ENCODE measurements around the gene RANBP1. TPM values are rescaled to one million over a fixed set of nuclear protein-coding genes. Genes with fewer than 3 reads are reported as not detected.
A peak's percentile ranks its signal among the peaks of the same experiment; 100 is the strongest.

The RANBP1 gene
- total RNA-seq, 1 donor: 90.5 TPM

GRCh38 chr22:20087319-20088262 is 28.3 kb upstream of the RANBP1 start:
- no peak for DNase-seq (ENCODE audit: low read depth in 2 of 3, low spot score in 2 of 3)

GRCh38 chr22:20088263-20088648 is 27.6 kb upstream of the RANBP1 start:
- no peak for DNase-seq (ENCODE audit: low read depth in 2 of 3, low spot score in 2 of 3)

- DNase-seq (ENCODE audit: low read depth in 2 of 3, low spot score in 2 of 3): no peak
Observed at GRCh38 chr22:20089226-20089976, 26.5 kb upstream of the RANBP1 start.

DNA sequence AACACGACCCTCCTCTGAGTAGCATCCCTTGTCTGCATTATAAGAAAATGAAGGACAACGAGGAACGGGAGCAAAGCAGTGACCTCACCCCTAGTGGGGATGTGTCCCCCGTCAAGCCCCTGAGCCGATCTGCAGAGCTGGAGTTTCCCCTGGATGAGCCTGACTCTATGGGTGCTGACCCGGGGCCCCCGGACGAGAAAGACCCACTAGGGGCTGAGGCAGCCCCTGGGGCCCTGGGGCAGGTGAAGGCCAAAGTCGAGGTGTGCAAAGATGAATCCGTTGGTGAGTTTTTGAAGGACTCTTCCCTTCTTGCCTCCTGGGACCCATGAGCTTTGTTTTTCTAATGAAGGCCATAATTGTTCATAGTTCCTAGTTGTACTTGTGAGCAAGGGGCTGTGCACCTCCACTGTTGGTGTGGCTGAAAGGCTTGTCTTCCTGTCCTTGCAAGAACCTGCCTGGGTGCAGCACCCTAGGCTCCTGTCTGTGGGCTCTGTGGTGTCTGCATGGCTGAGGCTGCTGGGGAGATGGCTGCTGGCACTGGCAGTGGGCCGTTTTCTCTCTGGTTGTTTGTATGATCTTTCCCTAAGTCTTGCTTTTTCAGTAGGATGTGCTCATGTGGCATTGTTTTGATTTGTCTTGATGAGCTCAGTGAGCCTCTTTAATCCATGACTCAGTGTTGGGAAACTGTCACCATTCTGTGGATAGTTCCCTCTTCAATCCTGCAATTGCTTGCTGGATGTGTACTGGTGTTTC is 25.8 kb upstream of the RANBP1 start:
- no peak for DNase-seq (ENCODE audit: low read depth in 2 of 3, low spot score in 2 of 3)

GRCh38 chr22:20090730-20091240 is 25.1 kb upstream of the RANBP1 start:
- DNase-seq (ENCODE audit: low read depth in 2 of 3, low spot score in 2 of 3): no peak

DNA sequence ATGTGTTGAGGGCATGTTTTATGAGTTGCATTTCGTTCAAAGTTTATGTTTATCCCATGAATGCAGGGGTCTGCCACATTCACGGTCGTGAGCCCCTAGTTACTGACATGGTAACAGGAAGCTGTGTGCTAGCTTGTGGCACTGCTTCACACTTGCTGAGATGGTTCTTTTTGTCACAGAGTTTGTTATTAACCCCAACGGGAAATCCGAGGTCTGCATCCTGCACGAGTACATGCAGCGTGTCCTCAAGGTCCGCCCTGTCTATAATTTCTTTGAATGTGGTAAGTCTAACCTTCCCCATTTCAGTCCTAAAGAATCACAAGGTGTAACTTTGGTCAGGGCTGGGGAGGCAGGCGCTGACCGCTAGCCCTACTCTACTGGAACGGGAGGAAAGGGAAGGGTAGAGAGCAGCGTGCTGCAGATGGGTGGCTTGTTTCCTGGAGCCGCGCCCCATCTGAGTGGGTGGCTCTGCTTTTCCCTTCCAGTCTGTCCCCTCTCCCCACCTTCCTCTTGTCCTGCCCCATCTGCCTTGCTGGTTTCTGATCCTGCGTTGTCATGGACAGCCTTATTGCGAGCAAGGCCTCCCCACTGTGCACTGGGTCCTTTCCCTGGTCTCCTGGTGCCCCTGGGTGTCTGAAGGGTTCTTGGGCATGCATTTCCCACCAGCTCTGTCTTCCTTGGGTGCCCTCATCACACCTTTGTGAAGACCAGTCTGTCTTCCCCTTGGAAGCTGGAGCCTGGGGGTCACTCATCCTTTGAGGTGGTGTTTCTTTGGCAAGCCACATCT is 24.0 kb upstream of the RANBP1 start:
- no peak for DNase-seq (ENCODE audit: low read depth in 2 of 3, low spot score in 2 of 3)

- DNase-seq (ENCODE audit: low read depth in 2 of 3, low spot score in 2 of 3): no peak
Observed at GRCh38 chr22:20092477-20092854, 23.4 kb upstream of the RANBP1 start.

DNA sequence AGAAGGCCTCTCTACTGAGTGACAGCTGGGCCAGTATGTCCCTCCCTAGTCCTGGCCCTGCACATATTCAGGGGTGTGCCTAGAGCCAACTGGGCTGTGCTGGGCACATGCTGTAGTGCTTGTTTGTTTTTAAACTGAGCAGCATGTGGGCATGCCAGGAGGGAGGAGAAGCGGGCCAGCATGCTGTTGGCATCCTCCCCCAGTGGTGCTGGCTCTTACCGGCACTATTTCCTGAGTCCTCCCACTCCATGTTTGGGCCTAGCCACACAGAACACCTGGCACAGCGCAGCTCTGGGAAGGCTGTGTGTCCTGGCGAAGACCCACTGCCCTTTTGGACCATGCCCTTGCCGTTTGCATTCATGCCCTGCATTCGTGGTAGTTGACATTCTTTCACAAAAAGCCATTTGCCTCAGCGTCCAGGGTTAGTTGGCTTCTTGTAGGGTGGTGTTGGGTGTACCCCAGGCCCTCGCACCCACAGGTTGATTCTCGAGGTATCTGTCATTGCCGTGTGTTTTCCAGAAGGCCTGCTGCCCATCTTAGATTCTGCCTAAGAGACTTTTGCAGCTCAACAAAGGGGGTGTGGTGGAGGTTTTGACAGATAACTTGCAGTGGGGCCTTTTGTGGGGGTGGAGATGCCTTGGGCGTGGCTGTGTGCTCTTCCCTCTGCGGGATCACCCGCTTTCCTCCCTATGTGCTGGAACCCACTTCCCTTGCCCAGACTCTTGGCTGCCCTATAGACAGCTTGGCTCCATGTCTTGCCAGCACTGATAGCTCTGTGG is 22.3 kb upstream of the RANBP1 start:
- no peak for DNase-seq (ENCODE audit: low read depth in 2 of 3, low spot score in 2 of 3)

- DNase-seq (ENCODE audit: low read depth in 2 of 3, low spot score in 2 of 3): no peak
Observed at GRCh38 chr22:20094197-20094807, 21.6 kb upstream of the RANBP1 start.

DNA sequence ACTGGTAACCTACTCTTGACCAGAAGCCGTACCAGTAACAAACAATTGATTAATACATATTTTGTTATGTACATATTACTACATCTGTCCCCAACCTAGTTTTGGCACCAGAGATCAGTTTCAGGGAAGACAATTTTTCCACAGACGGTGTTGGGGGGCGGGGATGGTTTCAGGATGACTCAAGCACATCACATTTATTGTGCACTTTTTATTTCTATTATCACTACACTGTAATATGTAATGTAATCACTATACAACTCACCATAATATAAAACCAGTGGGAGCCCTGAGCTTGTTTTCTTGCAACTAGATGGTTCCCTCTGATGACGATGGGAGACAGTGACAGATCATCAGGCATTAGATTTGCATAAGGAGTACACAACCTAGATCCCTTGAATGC is 20.4 kb upstream of the RANBP1 start:
- DNase-seq (ENCODE audit: low read depth in 2 of 3, low spot score in 2 of 3): no peak

GRCh38 chr22:20096574-20097420 is 19.1 kb upstream of the RANBP1 start:
- DNase-seq (ENCODE audit: low read depth in 2 of 3, low spot score in 2 of 3): peak in 1 of 3 donors; percentile 22

GRCh38 chr22:20099099-20099711 is 16.7 kb upstream of the RANBP1 start:
- DNase-seq (ENCODE audit: low read depth in 2 of 3, low spot score in 2 of 3): no peak

- DNase-seq (ENCODE audit: low read depth in 2 of 3, low spot score in 2 of 3): peak in 1 of 3 donors; percentile 15
Observed at GRCh38 chr22:20101638-20102037, 14.3 kb upstream of the RANBP1 start.

DNA sequence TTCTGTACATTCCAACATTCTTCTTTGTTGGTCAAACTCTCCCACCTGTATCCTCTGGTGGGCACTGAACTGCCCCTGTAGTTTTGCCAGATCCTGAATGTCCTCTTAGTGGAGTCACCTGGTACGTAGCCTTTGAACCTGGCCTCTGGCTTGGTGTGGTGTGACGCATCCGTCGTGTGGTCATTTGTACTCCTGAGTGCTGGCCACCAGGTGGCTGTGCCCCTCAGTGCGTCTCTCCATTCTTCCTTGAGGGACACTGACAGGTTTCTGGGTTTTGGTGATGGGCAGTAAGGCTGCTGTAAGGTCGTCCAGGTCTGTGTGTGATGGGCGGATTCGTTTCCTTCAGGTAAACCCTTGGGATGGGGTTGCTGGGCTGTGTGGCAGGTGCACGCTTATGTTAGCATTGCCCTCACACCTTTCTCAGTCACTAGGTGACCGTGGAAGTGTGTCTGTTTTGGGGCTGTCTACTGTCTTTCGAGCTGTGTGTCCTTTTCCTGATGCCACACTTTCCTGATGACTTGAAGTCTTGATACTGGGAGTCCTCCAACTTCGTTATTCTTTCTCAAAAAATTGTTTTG is 13.6 kb upstream of the RANBP1 start:
- no peak for DNase-seq (ENCODE audit: low read depth in 2 of 3, low spot score in 2 of 3)

DNA sequence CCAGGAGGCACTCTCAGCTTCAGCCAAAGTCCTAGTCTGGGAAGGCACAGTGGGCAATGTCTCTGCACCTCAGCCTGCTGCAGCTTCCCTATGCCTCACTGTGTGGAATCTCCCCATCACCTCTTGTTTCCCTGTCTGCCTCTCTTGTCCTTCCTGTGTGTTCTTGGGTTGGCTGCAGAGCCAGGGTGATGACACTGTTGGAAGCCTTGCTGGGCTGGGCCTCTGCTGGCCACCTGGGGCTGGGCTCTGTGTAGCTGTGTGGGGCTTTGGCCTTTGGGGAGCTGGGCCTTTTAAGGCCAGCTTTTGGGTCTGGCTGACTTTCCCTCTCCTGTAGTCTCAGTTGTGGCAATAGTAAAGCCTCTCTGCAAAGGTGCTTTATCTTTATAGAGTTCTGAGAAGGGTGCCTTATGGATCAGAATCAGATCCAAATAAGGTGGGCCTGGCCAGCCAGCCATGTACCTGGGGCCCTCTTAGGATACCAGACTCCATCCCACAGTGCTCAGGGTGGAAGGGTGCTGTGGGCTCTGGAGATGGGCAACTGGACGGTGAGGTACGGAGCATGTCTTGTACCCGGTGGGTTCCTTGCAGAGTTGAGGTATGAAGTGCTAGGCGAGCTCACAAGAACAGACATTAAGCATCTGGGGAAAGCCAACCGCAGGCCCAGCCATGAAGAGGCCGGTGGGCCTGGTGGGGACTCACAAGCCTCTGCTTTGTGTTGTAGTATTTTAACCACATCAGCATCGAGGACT is 10.3 kb upstream of the RANBP1 start:
- no peak for DNase-seq (ENCODE audit: low read depth in 2 of 3, low spot score in 2 of 3)

- DNase-seq (ENCODE audit: low read depth in 2 of 3, low spot score in 2 of 3): no peak
Observed at GRCh38 chr22:20106205-20106848, 9.6 kb upstream of the RANBP1 start.
